ENCODE results near the gene KCNIP4.

Gene KCNIP4

DNA sequence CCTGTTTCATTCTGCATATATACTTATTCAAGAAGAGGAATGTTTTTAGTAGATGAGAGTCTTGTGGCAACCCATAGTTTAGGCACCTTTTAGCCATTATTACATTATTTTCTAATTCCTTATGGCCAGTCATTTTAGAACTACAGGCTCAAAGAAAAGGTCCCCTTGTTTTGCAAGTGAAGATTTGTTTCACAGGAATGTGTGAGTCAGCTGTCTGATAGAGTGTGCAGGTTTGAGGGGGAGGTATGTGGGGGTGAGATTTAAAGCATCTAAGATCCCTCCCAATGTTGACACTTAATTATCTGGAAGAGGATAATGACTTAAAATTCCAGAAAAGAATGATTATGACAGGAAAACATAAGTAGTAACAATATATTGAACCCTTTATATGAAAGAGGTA, 495.6 kb downstream of the KCNIP4 start:
- no peak overlapping the region for H3K27ac Mint-ChIP-seq
- H3K36me3 Mint-ChIP-seq (ENCODE audit: low read depth), result no peaks in the 10 kb centered on the region
- no peak overlapping the region for H3K4me3 Mint-ChIP-seq
- H3K9me3 Mint-ChIP-seq, result no peaks in the 10 kb centered on the region
- no peaks in the 10 kb centered on the region for H3K27me3 Mint-ChIP-seq (ENCODE audit: low read depth, poor library complexity)
- no peak for DNase-seq
- no peak for TF ChIP-seq CTCF (IDR thresholded peaks at IDR 0.05)
- H3K4me1 Mint-ChIP-seq, result no peaks in the 10 kb centered on the region

- no peaks in the 10 kb centered on the region for H3K27me3 Mint-ChIP-seq (ENCODE audit: low read depth, poor library complexity)
- H3K36me3 Mint-ChIP-seq (ENCODE audit: low read depth), result no peaks in the 10 kb centered on the region
- no peak for DNase-seq
- H3K27ac Mint-ChIP-seq, result no peak overlapping the region
- no peak for TF ChIP-seq CTCF (IDR thresholded peaks at IDR 0.05)
- H3K9me3 Mint-ChIP-seq, result no peaks in the 10 kb centered on the region
- H3K4me1 Mint-ChIP-seq, result no peaks in the 10 kb centered on the region
- no peak overlapping the region for H3K4me3 Mint-ChIP-seq
Observed at GRCh38 chr4:21451032-21451431, 497.5 kb downstream of the KCNIP4 start.

GRCh38 chr4:21450331-21450730, 498.2 kb downstream of the KCNIP4 start:
- Mint-ChIP-seq H3K27ac (no peak overlapping the region), H3K36me3 (ENCODE audit: low read depth) (no peaks in the 10 kb centered on the region), H3K4me1 (no peaks in the 10 kb centered on the region), H3K4me3 (no peak overlapping the region), H3K27me3 (ENCODE audit: low read depth, poor library complexity) (no peaks in the 10 kb centered on the region), H3K9me3 (no peaks in the 10 kb centered on the region)
- no peak for DNase-seq
- TF ChIP-seq CTCF (IDR thresholded peaks at IDR 0.05), result no peak

DNA sequence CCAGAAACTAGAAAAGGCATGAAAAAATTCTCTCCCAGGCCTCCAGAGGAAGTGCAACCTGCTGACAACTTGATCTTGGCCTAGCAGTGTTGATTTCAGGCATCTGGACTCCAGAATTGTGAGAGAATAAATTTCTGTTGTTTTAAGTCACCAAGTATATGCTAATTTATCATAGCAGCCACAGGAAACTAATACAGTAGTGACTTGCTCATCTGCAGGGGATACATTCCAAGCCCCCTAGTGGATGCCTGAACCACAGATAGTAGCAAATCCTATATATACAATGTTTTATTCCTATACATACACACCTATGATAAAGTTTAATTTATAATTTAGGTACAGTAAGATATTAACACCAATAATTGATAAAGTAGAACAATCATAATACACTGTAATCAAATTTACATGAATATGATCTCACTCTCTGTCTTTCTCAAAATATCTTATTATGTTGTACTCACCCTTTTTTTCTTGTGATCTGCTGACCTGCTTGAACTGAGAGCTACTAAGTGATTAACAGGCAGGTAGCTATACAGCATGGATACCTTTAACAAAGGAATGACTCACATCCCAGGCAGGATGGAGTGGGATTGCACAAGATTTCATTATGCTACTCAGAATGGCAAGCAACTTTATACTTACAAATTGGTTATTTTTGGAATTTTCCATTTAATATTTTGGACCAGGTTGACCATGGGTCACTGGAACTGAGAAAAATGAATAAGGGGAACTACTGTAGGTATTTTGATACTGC, 501.1 kb downstream of the KCNIP4 start:
- H3K27me3 Mint-ChIP-seq (ENCODE audit: low read depth, poor library complexity), result peaks cover 3% of the 10 kb centered on the region
- no peak overlapping the region for H3K4me3 Mint-ChIP-seq
- no peak for DNase-seq
- no peak overlapping the region for H3K27ac Mint-ChIP-seq
- H3K36me3 Mint-ChIP-seq (ENCODE audit: low read depth), result no peaks in the 10 kb centered on the region
- H3K4me1 Mint-ChIP-seq, result no peaks in the 10 kb centered on the region
- no peaks in the 10 kb centered on the region for H3K9me3 Mint-ChIP-seq
- TF ChIP-seq CTCF (IDR thresholded peaks at IDR 0.05), result no peak

DNA sequence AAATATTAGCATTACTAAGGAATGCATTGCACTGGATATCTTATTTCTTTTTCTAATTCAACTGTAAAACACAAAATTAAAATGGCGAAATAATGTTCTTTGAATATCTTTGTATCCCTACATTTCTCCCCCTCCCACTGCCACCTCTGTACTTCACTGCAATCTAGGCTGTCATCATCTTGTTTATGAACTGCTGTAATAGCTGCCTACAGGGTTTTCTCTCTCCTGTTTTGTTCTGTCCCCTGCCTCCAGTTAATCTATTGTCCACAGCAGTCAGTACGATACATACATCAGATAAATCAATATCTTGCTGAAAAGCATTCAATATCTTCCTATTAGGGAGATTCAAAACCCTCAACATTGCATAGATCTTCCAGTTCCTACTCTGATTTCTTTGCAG, 528.4 kb downstream of the KCNIP4 start:
- Mint-ChIP-seq H3K4me3 (no peak overlapping the region), H3K9me3 (no peaks in the 10 kb centered on the region), H3K36me3 (ENCODE audit: low read depth) (no peaks in the 10 kb centered on the region), H3K27ac (no peak overlapping the region), H3K4me1 (no peaks in the 10 kb centered on the region), H3K27me3 (ENCODE audit: low read depth, poor library complexity) (peaks cover 7% of the 10 kb centered on the region)
- no peak for DNase-seq
- TF ChIP-seq CTCF (IDR thresholded peaks at IDR 0.05), result no peak

- peaks cover 3% of the 10 kb centered on the region for H3K27me3 Mint-ChIP-seq (ENCODE audit: low read depth, poor library complexity)
- H3K36me3 Mint-ChIP-seq (ENCODE audit: low read depth), result no peaks in the 10 kb centered on the region
- H3K4me3 Mint-ChIP-seq, result no peak overlapping the region
- no peaks in the 10 kb centered on the region for H3K9me3 Mint-ChIP-seq
- no peaks in the 10 kb centered on the region for H3K4me1 Mint-ChIP-seq
- DNase-seq, result no peak
- no peak overlapping the region for H3K27ac Mint-ChIP-seq
- no peak for TF ChIP-seq CTCF (IDR thresholded peaks at IDR 0.05)
Observed at GRCh38 chr4:21415728-21416127, 532.8 kb downstream of the KCNIP4 start.

Data from nephron progenitor cell (in vitro differentiated cells).